GM12878 (cell line): Measurements from ENCODE around the gene RIMS1. TPM values are rescaled to one million over a fixed set of nuclear protein-coding genes. Genes with fewer than 3 reads are reported as not detected.

Source experiments
- EGR1 ChIP-seq, 2 experiments: IDR thresholded peaks; 1 replicate in 1 of 2; 2 replicates in 1 of 2; pipeline ENCODE4 v1.6.1; 2011 to 2012; ENCODE audit warnings: low read depth in 2 of 2, low read length in 2 of 2, borderline replicate concordance in 1 of 2, mild to moderate bottlenecking in 1 of 2, moderate library complexity in 1 of 2
- HCFC1 ChIP-seq: fragments of 150-350 bp; IDR thresholded peaks from 2 replicates; pipeline ENCODE4 v1.6.1; 2014; ENCODE audit warnings: low read length
- PBX3 ChIP-seq: IDR thresholded peaks from 2 replicates; pipeline ENCODE4 v1.6.1; 2011; ENCODE audit warnings: mild to moderate bottlenecking, low read depth, low read length, moderate library complexity; ENCODE audit not compliant: insufficient replicate concordance
- RELA ChIP-seq: fragments of 450-650 bp; IDR thresholded peaks from 2 replicates; pipeline ENCODE4 v1.8.0; 2014; ENCODE audit warnings: borderline replicate concordance; ENCODE audit not compliant: partially characterized antibody
- RELB ChIP-seq: fragments of 450-650 bp; IDR thresholded peaks from 2 replicates; pipeline ENCODE4 v1.6.1; 2017; ENCODE audit warnings: low read depth, mild to moderate bottlenecking, moderate library complexity
- polyA plus RNA-seq, 11 experiments: library from polyadenylated mRNA; depleted of rRNA in 4 of 11; unstranded in 6 of 11; stranded (reverse) in 5 of 11; fragments of >200 nt; fragmentation: Nextera tagmentation in 4 of 11; fragmentation: Illumina TruSeq in 1 of 11; extraction: Ambion mirVana in 4 of 11; extraction: Trizol in 1 of 11; gene quantifications; 1 replicate in 1 of 11; 2 replicates in 10 of 11; pipeline versions ENCODE4 v1.2.1 to v1.2.3, GENCODE V29; 2011 to 2016; ENCODE audit warnings: inconsistent platforms in 2 of 11, missing spikeins in 2 of 11, low read depth in 1 of 11
- total RNA-seq, 4 experiments: library from RNA; depleted of rRNA in 3 of 4; stranded (reverse); fragments of >200 nt in 3 of 4; fragmentation: Illumina TruSeq in 1 of 4; extraction: Trizol in 1 of 4; gene quantifications; 2 replicates each; pipeline versions ENCODE4 v1.2.1 to v1.2.3, GENCODE V29; 2013 to 2021

RIMS1 gene
- total and polyA plus RNA-seq, 10 of the 15 experiments (the other 5 are each of a cell fraction or from before 2014, with no cell fraction given), result 0.05 to 0.76 (median 0.23) TPM

GRCh38 chr6:72446430-72446829 is 560.1 kb downstream of the RIMS1 start (continued):
- TF ChIP-seq PBX3 (no peak), RELA (no peak), HCFC1 (no peak), EGR1 (IDR thresholded peaks at IDR 0.05; ENCODE audit: borderline replicate concordance in 1 of 2, low read depth in 2 of 2, low read length in 2 of 2) (no peak), RELB (no peak)
